Mammary epithelial cell (primary cell): Measurements from ENCODE around the gene IDUA.

Experiments used
- CTCF ChIP-seq, 2 donors: IDR thresholded peaks in 1 of 2; conservative IDR thresholded peaks in 1 of 2; 2 replicates each; pipeline ENCODE4 v1.5.1; 2011 to 2012; ENCODE audit warnings: inconsistent platforms in 2 of 2, low read length in 2 of 2, mild to moderate bottlenecking in 2 of 2, control low read depth in 1 of 2, low read depth in 1 of 2; ENCODE audit not compliant: insufficient read depth in 1 of 2; ENCODE audit errors: extremely low read depth in 1 of 2
- EZH2 ChIP-seq: IDR thresholded peaks from 2 replicates; pipeline ENCODE4 v1.6.1; 2012; ENCODE audit warnings: low read length, inconsistent platforms, borderline replicate concordance

GRCh38 chr4:945274-946102, 41.4 kb upstream of the IDUA start:
- TF ChIP-seq EZH2 (no peak), CTCF (conservative IDR thresholded peaks at IDR 0.05 in 1 of 2, IDR thresholded peaks at IDR 0.05 in 1 of 2; ENCODE audit: extremely low read depth in 1 of 2, insufficient read depth in 1 of 2, low read depth in 1 of 2, low read length in 2 of 2) (no peak)
